WTC11 (cell line): ENCODE data around the gene EPB41L4B.
"Not testable (repeated sequence)": the region's sequence is repeated elsewhere in the genome, so short reads cannot be mapped to it uniquely, and the experiment has no call there.

Source experiments
- AFF4 ChIP-seq: sonication (generic); formaldehyde crosslinking; IDR thresholded peaks from 2 replicates; pipeline ENCODE4 v1.8.1; 2023; ENCODE audit warnings: mild to moderate bottlenecking, missing genetic modification reagents, borderline replicate concordance
- CREB1 ChIP-seq: sonication (generic); formaldehyde crosslinking; IDR thresholded peaks from 2 replicates; pipeline ENCODE4 v1.8.0; 2023; ENCODE audit warnings: mild to moderate bottlenecking, missing genetic modification reagents
- CTCF ChIP-seq: fragments of 200-600 bp; IDR thresholded peaks from 2 replicates; pipeline ENCODE4 v1.8.0; 2022; ENCODE audit warnings: antibody characterized with exemption
- ETV6 ChIP-seq: sonication (generic); formaldehyde crosslinking; IDR thresholded peaks from 2 replicates; pipeline ENCODE4 v1.8.1; 2022; ENCODE audit warnings: mild to moderate bottlenecking, missing genetic modification reagents
- NFYB ChIP-seq: sonication (generic); formaldehyde crosslinking; conservative IDR thresholded peaks from 2 replicates; pipeline ENCODE4 v1.8.0; 2022; ENCODE audit warnings: low read depth, missing genetic modification reagents
- NR3C1 ChIP-seq: sonication (generic); formaldehyde crosslinking; conservative IDR thresholded peaks from 2 replicates; pipeline ENCODE4 v1.8.1; 2023; ENCODE audit warnings: low read depth, mild to moderate bottlenecking, missing genetic modification reagents
- RELA ChIP-seq: sonication (generic); formaldehyde crosslinking; IDR thresholded peaks from 2 replicates; pipeline ENCODE4 v1.8.1; 2022; ENCODE audit warnings: missing genetic modification reagents, mild to moderate bottlenecking, borderline replicate concordance
- TEAD1 ChIP-seq: sonication (generic); formaldehyde crosslinking; IDR thresholded peaks from 2 replicates; pipeline ENCODE4 v1.8.0; 2022; ENCODE audit warnings: mild to moderate bottlenecking, missing genetic modification reagents
- ZBTB43 ChIP-seq: sonication (generic); formaldehyde crosslinking; IDR thresholded peaks from 2 replicates; pipeline ENCODE4 v1.8.1; 2023; ENCODE audit warnings: mild to moderate bottlenecking, missing genetic modification reagents
- ZNF512 ChIP-seq: sonication (generic); formaldehyde crosslinking; IDR thresholded peaks from 2 replicates; pipeline ENCODE4 v1.8.1; 2022; ENCODE audit warnings: missing genetic modification reagents, borderline replicate concordance
- TF ChIP-seq, protein P1 (sequence below): sonication (generic); formaldehyde crosslinking; IDR thresholded peaks from 2 replicates; pipeline ENCODE4 v1.8.1; 2023; ENCODE audit warnings: mild to moderate bottlenecking, moderate library complexity, missing genetic modification reagents
- TF ChIP-seq, protein P2 (sequence below): sonication (generic); formaldehyde crosslinking; IDR thresholded peaks from 2 replicates; pipeline ENCODE4 v1.8.1; 2022; ENCODE audit warnings: low read depth, missing genetic modification reagents, borderline replicate concordance

- not testable (repeated sequence) for TF ChIP-seq TEAD1 (CRISPR knock-in tag); NR3C1 (CRISPR knock-in tag); ZBTB43 (CRISPR knock-in tag); NFYB (CRISPR knock-in tag); ZNF512 (CRISPR knock-in tag); RELA; ETV6 (CRISPR knock-in tag); CTCF; CREB1 (CRISPR knock-in tag); AFF4 (CRISPR knock-in tag)
- TF ChIP-seq, protein P1, sequence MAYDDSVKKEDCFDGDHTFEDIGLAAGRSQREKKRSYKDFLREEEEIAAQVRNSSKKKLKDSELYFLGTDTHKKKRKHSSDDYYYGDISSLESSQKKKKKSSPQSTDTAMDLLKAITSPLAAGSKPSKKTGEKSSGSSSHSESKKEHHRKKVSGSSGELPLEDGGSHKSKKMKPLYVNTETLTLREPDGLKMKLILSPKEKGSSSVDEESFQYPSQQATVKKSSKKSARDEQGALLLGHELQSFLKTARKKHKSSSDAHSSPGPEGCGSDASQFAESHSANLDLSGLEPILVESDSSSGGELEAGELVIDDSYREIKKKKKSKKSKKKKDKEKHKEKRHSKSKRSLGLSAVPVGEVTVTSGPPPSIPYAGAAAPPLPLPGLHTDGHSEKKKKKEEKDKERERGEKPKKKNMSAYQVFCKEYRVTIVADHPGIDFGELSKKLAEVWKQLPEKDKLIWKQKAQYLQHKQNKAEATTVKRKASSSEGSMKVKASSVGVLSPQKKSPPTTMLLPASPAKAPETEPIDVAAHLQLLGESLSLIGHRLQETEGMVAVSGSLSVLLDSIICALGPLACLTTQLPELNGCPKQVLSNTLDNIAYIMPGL (CRISPR knock-in tag), result not testable (repeated sequence)
- TF ChIP-seq, protein P2, sequence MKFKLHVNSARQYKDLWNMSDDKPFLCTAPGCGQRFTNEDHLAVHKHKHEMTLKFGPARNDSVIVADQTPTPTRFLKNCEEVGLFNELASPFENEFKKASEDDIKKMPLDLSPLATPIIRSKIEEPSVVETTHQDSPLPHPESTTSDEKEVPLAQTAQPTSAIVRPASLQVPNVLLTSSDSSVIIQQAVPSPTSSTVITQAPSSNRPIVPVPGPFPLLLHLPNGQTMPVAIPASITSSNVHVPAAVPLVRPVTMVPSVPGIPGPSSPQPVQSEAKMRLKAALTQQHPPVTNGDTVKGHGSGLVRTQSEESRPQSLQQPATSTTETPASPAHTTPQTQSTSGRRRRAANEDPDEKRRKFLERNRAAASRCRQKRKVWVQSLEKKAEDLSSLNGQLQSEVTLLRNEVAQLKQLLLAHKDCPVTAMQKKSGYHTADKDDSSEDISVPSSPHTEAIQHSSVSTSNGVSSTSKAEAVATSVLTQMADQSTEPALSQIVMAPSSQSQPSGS (CRISPR knock-in tag), result not testable (repeated sequence)
These were observed 38.2 kb upstream of the EPB41L4B start for GRCh38 chr9:109358968-109359603.
